IMR-90 (cell line): ENCODE measurements around the gene TMOD4. TPM values are rescaled to one million over a fixed set of nuclear protein-coding genes. Genes with fewer than 3 reads are reported as not detected.

Experiments used
- ATAC-seq: fragments of 200-7000 bp; cut with Tn5 transposase; 2 replicates; pipeline ENCODE4 v1.9.1; 2020; ENCODE audit warnings: low read depth, mild to moderate bottlenecking, moderate library complexity
- BruUV-seq: library from RNA; stranded (reverse); fragments of 400-500 nt; replicated peaks from 2 replicates; lab custom pipeline; 2021; lab: Mats Ljungman, UMichigan
- CTCF ChIA-PET: fragments of 300-600 bp; formaldehyde crosslinking; extraction: SDS; loops from one replicate; lab custom pipeline; 2021; ENCODE audit warnings: antibody characterized with exemption; lab: Yijun Ruan, JAX
- POLR2A ChIA-PET: fragments of 300-600 bp; sonication (Branson Sonifier 250); formaldehyde crosslinking; loops from one replicate; lab custom pipeline; 2022; ENCODE audit warnings: antibody characterized with exemption; ENCODE audit not compliant: unreplicated experiment; lab: Charles Lee
- DNase-seq: peaks from one replicate; pipeline ENCODE4 v3.0.0; 2013
- H2AFZ ChIP-seq: replicated peaks from 2 replicates; pipeline ENCODE3; 2013; ENCODE audit warnings: low read length, mild to moderate bottlenecking; ENCODE audit not compliant: poor library complexity
- H2AK5ac ChIP-seq: 2 replicates; pipeline ENCODE4 v1.6.1; 2013; ENCODE audit warnings: low read depth, low read length, inconsistent platforms
- H2AK9ac ChIP-seq: replicated peaks from 2 replicates; pipeline ENCODE3; 2013; ENCODE audit warnings: mild to moderate bottlenecking, low read depth, low read length, moderate library complexity; ENCODE audit not compliant: poor library complexity
- H2BK120ac ChIP-seq: 2 replicates; pipeline ENCODE4 v1.6.1; 2013; ENCODE audit warnings: low read depth, low read length, inconsistent platforms
- H2BK15ac ChIP-seq: 3 replicates; pipeline ENCODE4 v1.6.1; 2013; ENCODE audit warnings: low read depth, low read length, inconsistent platforms
- H2BK20ac ChIP-seq: 2 replicates; pipeline ENCODE4 v1.6.1; 2013; ENCODE audit warnings: low read depth, mild to moderate bottlenecking, inconsistent platforms, low read length, moderate library complexity
- H2BK5ac ChIP-seq: 2 replicates; pipeline ENCODE4 v1.6.1; 2013; ENCODE audit warnings: mild to moderate bottlenecking, low read depth, low read length, inconsistent platforms; ENCODE audit not compliant: poor library complexity, severe bottlenecking
- H3K14ac ChIP-seq: replicated peaks from 2 replicates; pipeline ENCODE4 v1.6.1; 2013; ENCODE audit warnings: low read depth, low read length, inconsistent platforms
- H3K18ac ChIP-seq: 2 replicates; pipeline ENCODE4 v1.6.1; 2013; ENCODE audit warnings: low read depth, low read length, control low read depth
- H3K23ac ChIP-seq: 2 replicates; pipeline ENCODE4 v1.6.1; 2013; ENCODE audit warnings: low read depth, low read length, inconsistent platforms
- H3K27ac ChIP-seq: 2 replicates; pipeline ENCODE4 v1.5.1; 2013; ENCODE audit warnings: mild to moderate bottlenecking, control low read depth, low read length; ENCODE audit not compliant: insufficient read depth
- H3K27me3 ChIP-seq: 2 replicates; pipeline ENCODE4 v1.6.1; 2013; ENCODE audit warnings: low read length; ENCODE audit not compliant: control insufficient read depth, insufficient read depth
- H3K36me3 ChIP-seq: 2 replicates; pipeline ENCODE4 v1.6.1; 2013; ENCODE audit warnings: low read length, mixed read lengths; ENCODE audit not compliant: control insufficient read depth, insufficient read depth
- H3K4ac ChIP-seq: 2 replicates; pipeline ENCODE4 v1.6.1; 2013; ENCODE audit warnings: low read depth, low read length, inconsistent platforms
- H3K4me1 ChIP-seq: 2 replicates; pipeline ENCODE4 v1.6.1; 2013; ENCODE audit warnings: low read length, mixed read lengths; ENCODE audit not compliant: control insufficient read depth, insufficient read depth
- H3K4me2 ChIP-seq: 2 replicates; pipeline ENCODE4 v1.6.1; 2013; ENCODE audit warnings: low read depth, mild to moderate bottlenecking, control low read depth, low read length, moderate library complexity
- H3K4me3 ChIP-seq: 2 replicates; pipeline ENCODE4 v1.5.1; 2013; ENCODE audit warnings: low read depth, mild to moderate bottlenecking, control low read depth, low read length, moderate library complexity; ENCODE audit not compliant: insufficient read depth
- H3K56ac ChIP-seq: 2 replicates; pipeline ENCODE4 v1.6.1; 2013; ENCODE audit warnings: low read length, inconsistent platforms; ENCODE audit not compliant: insufficient read depth; ENCODE audit errors: extremely low read depth
- H3K79me1 ChIP-seq, 2 experiments: 2 replicates each; pipeline ENCODE4 v1.6.1; 2013; ENCODE audit warnings: low read length in 2 of 2, inconsistent platforms in 1 of 2, low read depth in 1 of 2
- H3K9ac ChIP-seq: 2 replicates; pipeline ENCODE4 v1.6.1; 2013; ENCODE audit warnings: low read depth, low read length, control low read depth
- H3K9me1 ChIP-seq: 2 replicates; pipeline ENCODE4 v1.6.1; 2013; ENCODE audit warnings: low read length, inconsistent platforms; ENCODE audit not compliant: insufficient read depth
- H3K9me3 ChIP-seq: 2 replicates; pipeline ENCODE4 v1.6.1; 2013; ENCODE audit warnings: low read length; ENCODE audit not compliant: control insufficient read depth, insufficient read depth
- H4K20me1 ChIP-seq: 2 replicates; pipeline ENCODE4 v1.6.1; 2013; ENCODE audit warnings: low read length, inconsistent platforms; ENCODE audit not compliant: insufficient read depth
- H4K5ac ChIP-seq: 2 replicates; pipeline ENCODE4 v1.6.1; 2013; ENCODE audit warnings: mild to moderate bottlenecking, low read depth, low read length, control low read depth
- H4K8ac ChIP-seq, 2 experiments: 2 replicates each; pipeline ENCODE4 v1.6.1; 2013; ENCODE audit warnings: low read depth in 2 of 2, low read length in 2 of 2, control low read depth in 1 of 2, inconsistent platforms in 1 of 2
- H4K91ac ChIP-seq: 2 replicates; pipeline ENCODE4 v1.6.1; 2013; ENCODE audit warnings: low read depth, low read length, inconsistent platforms; ENCODE audit not compliant: insufficient read depth
- BHLHE40 ChIP-seq: fragments of 150-350 bp; IDR thresholded peaks from 2 replicates; pipeline ENCODE4 v1.6.1; 2016; ENCODE audit warnings: mild to moderate bottlenecking, low read depth, low read length
- CEBPB ChIP-seq: IDR thresholded peaks from 2 replicates; pipeline ENCODE4 v1.6.1; 2012; ENCODE audit warnings: low read depth, low read length, improper control_type of control experiment
- CHD1 ChIP-seq: IDR thresholded peaks from 2 replicates; pipeline ENCODE4 v1.6.1; 2012; ENCODE audit warnings: low read depth, low read length, improper control_type of control experiment
- CTCF ChIP-seq: conservative IDR thresholded peaks from 2 replicates; pipeline ENCODE4 v1.5.1; 2012; ENCODE audit warnings: mild to moderate bottlenecking, low read depth, low read length, improper control_type of control experiment
- ELK1 ChIP-seq: fragments of 150-350 bp; IDR thresholded peaks from 2 replicates; pipeline ENCODE4 v1.6.1; 2016; ENCODE audit warnings: low read depth, mild to moderate bottlenecking, low read length, moderate library complexity, borderline replicate concordance
- FOS ChIP-seq: fragments of 150-350 bp; IDR thresholded peaks from 2 replicates; pipeline ENCODE4 v1.6.1; 2016; ENCODE audit warnings: low read depth, low read length
- MAFK ChIP-seq: IDR thresholded peaks from 2 replicates; pipeline ENCODE4 v1.6.1; 2012; ENCODE audit warnings: low read depth, low read length, improper control_type of control experiment
- MAZ ChIP-seq: IDR thresholded peaks from 2 replicates; pipeline ENCODE4 v1.6.1; 2012; ENCODE audit warnings: low read depth, mild to moderate bottlenecking, low read length, improper control_type of control experiment, moderate library complexity, borderline replicate concordance
- MXI1 ChIP-seq: IDR thresholded peaks from 2 replicates; pipeline ENCODE4 v1.6.1; 2012; ENCODE audit warnings: low read depth, mild to moderate bottlenecking, low read length, moderate library complexity, borderline replicate concordance
- NFE2L2 ChIP-seq: fragments of 150-350 bp; IDR thresholded peaks from 2 replicates; pipeline ENCODE4 v1.6.1; 2016; ENCODE audit warnings: low read depth, mild to moderate bottlenecking, low read length
- POLR2A ChIP-seq: IDR thresholded peaks from 2 replicates; pipeline ENCODE4 v1.6.1; 2012; ENCODE audit warnings: mild to moderate bottlenecking, low read depth, low read length
- RAD21 ChIP-seq: IDR thresholded peaks from 2 replicates; pipeline ENCODE4 v1.6.1; 2012; ENCODE audit warnings: low read length, improper control_type of control experiment
- RCOR1 ChIP-seq: IDR thresholded peaks from 2 replicates; pipeline ENCODE4 v1.6.1; 2012; ENCODE audit warnings: mild to moderate bottlenecking, low read length, improper control_type of control experiment; ENCODE audit not compliant: insufficient replicate concordance
- RFX5 ChIP-seq: IDR thresholded peaks from 2 replicates; pipeline ENCODE4 v1.8.0; 2012; ENCODE audit warnings: low read depth, mild to moderate bottlenecking, low read length, moderate library complexity
- SMC3 ChIP-seq: fragments of 150-350 bp; IDR thresholded peaks from 2 replicates; pipeline ENCODE4 v1.6.1; 2016; ENCODE audit warnings: low read depth, mild to moderate bottlenecking, antibody characterized with exemption, low read length, moderate library complexity
- WGBS, 2 experiments: methylation state at CpG; one replicate each; pipeline versions ENCODE4 v1.1.5 to v1.1.7; 2013; ENCODE audit warnings: missing lambda C conversion rate in 2 of 2; ENCODE audit not compliant: insufficient read length in 1 of 2; ENCODE audit errors: extremely low coverage in 2 of 2; 5-methylcytosine and 5-hydroxymethylcytosine counted together
- dilution Hi-C: fragments of 300-500 bp; cut with HindIII; formaldehyde crosslinking; loops from one replicate; pipeline ENCODE4 v1.14.3; 2018; ENCODE audit warnings: low sequenced_read_pairs; ENCODE audit not compliant: unreplicated experiment
- in situ Hi-C: fragments of 300-500 bp; cut with MboI; formaldehyde crosslinking; loops from 3 replicates; pipeline ENCODE4 v1.14.3; 2019; ENCODE audit warnings: low sequenced_read_pairs, inconsistent platforms, mixed read lengths
- intact Hi-C: fragments of 100-400 bp; cut with micrococcal nuclease; formaldehyde crosslinking; loops from 2 replicates; pipeline ENCODE4 v1.10.0; 2022
- polyA plus RNA-seq, 3 experiments: library from polyadenylated mRNA; depleted of rRNA; stranded (reverse); fragments of >200 nt; gene quantifications; 2 replicates each; pipeline ENCODE4 v1.2.3, GENCODE V29; 2012; ENCODE audit warnings: low replicate concordance in 1 of 3
- total RNA-seq: library from RNA; depleted of rRNA; stranded (reverse); fragments of >200 nt; gene quantifications from 2 replicates; pipeline ENCODE4 v1.2.3, GENCODE V29; 2012

Gene TMOD4
- total and polyA plus RNA-seq, 2 of the 4 experiments (the other 2 are of a cell fraction): 0.27 TPM; not detected in 1

DNA sequence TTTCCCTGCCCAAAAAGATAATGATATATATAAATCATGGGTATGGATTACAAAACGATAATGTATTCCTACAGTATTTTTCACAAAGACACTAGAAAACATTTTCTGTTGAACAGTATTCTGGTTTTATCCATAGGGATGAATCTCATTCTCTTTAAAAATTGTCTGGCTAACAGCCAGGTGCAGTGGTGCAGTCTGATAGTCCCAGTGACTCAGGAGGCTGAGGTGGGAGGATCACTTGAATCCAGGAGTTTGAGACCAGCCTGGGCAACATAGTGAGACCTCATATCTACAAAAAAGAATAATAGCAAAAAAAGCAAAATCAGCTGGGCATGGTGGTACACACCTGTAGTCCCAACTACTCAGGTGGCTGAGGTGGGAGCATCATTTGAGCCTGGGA is 45.8 kb upstream of the TMOD4 start:
- Histone ChIP-seq H3K79me1 (peaks cover 16 to 70% of the 10 kb centered on the region in 2 experiments; a peak in 3 of 4 replicates), H2BK120ac (no peak overlapping the region), H2BK20ac (no peak overlapping the region), H3K27me3 (no peaks in the 10 kb centered on the region), H2BK5ac (no peak overlapping the region), H3K27ac (no peak overlapping the region), H3K4me3 (no peak overlapping the region), H3K4me1 (no peaks in the 10 kb centered on the region; the same call in 1 of the 2 replicates), H4K8ac (no peak overlapping the region), H3K9ac (no peak overlapping the region), H3K9me1 (peaks cover 15% of the 10 kb centered on the region), H3K9me3 (no peaks in the 10 kb centered on the region), H3K14ac (no peak overlapping the region), H4K5ac (no peak overlapping the region), H3K23ac (no peak overlapping the region), H3K4me2 (no peak overlapping the region), H2AK9ac (no peak overlapping the region), H2AK5ac (no peak overlapping the region), H3K36me3 (peaks cover 16% of the 10 kb centered on the region), H3K4ac (no peak overlapping the region), H4K20me1 (peaks cover 81% of the 10 kb centered on the region), H3K56ac (no peak overlapping the region), H4K91ac (no peak overlapping the region), H2AFZ (no peak overlapping the region), H3K18ac (no peak overlapping the region), H2BK15ac (no peak overlapping the region)
- DNase-seq (no peak), ATAC-seq (no peak)
- no TSS peak for BruUV-seq
- no CpG with 5 or more reads among the region's 1 CpG for WGBS, 2 experiments
- dilution Hi-C loops (no loop called here), intact Hi-C loops (no loop called here), in situ Hi-C loops (no loop called here)
- TF ChIP-seq ELK1 (no peak), NFE2L2 (no peak), SMC3 (no peak), BHLHE40 (no peak), CTCF (no peak), RAD21 (no peak), POLR2A (no peak), RCOR1 (no peak), FOS (no peak), CEBPB (no peak), RFX5 (no peak), MAFK (no peak), CHD1 (no peak), MXI1 (no peak), MAZ (no peak)
- ChIA-PET CTCF (interaction anchor here (0.8 kb wide), 1 partner anchor 120 kb away, joined by 3 read pairs; no protein-coding TSS in a partner anchor), POLR2A (no interaction called here)
